Ascending aorta (tissue), 2 donors: ENCODE measurements around the gene ZMAT3. TPM values are rescaled to one million over a fixed set of nuclear protein-coding genes. Genes with fewer than 3 reads are reported as not detected.

Experiments
- DNase-seq, 2 donors: peaks; one replicate each; pipeline ENCODE4 v3.0.0-alpha.2; 2019; ENCODE audit warnings: low spot score in 2 of 2
- H3K27ac ChIP-seq, 2 donors: fragments of 200-600 bp; sonication (generic); one replicate each; pipeline ENCODE4 v1.5.1; 2016 to 2017; ENCODE audit warnings: mild to moderate bottlenecking in 1 of 2
- H3K27me3 ChIP-seq: fragments of 200-600 bp; sonication (generic); one replicate; pipeline ENCODE4 v1.5.1; 2017
- H3K36me3 ChIP-seq, 2 donors: fragments of 200-600 bp; sonication (generic); one replicate each; pipeline ENCODE4 v1.5.1; 2016
- H3K4me1 ChIP-seq, 2 donors: fragments of 200-600 bp; sonication (generic); one replicate each; pipeline ENCODE4 v1.5.1; 2016 to 2017; ENCODE audit warnings: mild to moderate bottlenecking in 1 of 2
- H3K4me3 ChIP-seq, 2 donors: fragments of 200-600 bp; sonication (generic); one replicate each; pipeline ENCODE4 v1.5.1; 2016 to 2017; ENCODE audit warnings: mild to moderate bottlenecking in 1 of 2
- H3K9me3 ChIP-seq, 2 donors: fragments of 200-600 bp; sonication (generic); one replicate each; pipeline ENCODE4 v1.5.1; 2016
- intact Hi-C: fragments of 100-400 bp; cut with DNase I; formaldehyde crosslinking; loops from one replicate; pipeline ENCODE4 v1.15.1; 2023
- total RNA-seq: library from RNA; depleted of rRNA; stranded (reverse); fragments of >200 nt; gene quantifications from one replicate; pipeline ENCODE4 v1.1.0, GENCODE V29; 2016
- TF ChIP-seq, protein P1 (sequence below), 3 experiments: fragments of 200-600 bp in 2 of 3; fragments of 450-650 bp in 1 of 3; sonication (generic) in 2 of 3; IDR thresholded peaks; one replicate each; pipeline ENCODE4 v1.5.1; 2016 to 2019; ENCODE audit warnings: antibody characterized with exemption in 3 of 3, mild to moderate bottlenecking in 1 of 3, moderate library complexity in 1 of 3

Gene ZMAT3
- total RNA-seq, 1 donor from 2014 or later: 38.0 TPM

DNA sequence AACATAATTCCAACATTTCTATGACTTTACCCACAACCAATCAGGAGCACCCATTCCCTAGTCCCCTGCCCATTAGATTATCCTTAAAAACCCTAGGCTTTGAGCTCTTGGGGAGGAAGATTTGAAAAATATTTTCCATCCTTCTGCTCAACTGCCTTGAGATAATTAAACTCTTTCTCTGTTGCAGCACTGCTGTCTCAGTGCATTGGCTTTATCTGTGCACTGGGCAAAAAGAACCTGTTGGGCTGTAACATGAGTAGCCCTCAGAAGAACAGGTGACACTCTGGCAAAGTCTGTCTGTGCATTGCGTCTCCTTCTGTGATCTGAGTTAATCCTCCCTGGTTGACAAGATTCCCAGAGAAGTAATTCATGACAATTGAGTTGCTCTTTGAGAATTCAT is 83.9 kb downstream of the ZMAT3 start:
- H3K9me3 ChIP-seq: peaks cover 5 to 30% of the 10 kb centered on the region in 2 donors
- no peaks in the 10 kb centered on the region for H3K4me1 ChIP-seq
- TF ChIP-seq, protein P1, sequence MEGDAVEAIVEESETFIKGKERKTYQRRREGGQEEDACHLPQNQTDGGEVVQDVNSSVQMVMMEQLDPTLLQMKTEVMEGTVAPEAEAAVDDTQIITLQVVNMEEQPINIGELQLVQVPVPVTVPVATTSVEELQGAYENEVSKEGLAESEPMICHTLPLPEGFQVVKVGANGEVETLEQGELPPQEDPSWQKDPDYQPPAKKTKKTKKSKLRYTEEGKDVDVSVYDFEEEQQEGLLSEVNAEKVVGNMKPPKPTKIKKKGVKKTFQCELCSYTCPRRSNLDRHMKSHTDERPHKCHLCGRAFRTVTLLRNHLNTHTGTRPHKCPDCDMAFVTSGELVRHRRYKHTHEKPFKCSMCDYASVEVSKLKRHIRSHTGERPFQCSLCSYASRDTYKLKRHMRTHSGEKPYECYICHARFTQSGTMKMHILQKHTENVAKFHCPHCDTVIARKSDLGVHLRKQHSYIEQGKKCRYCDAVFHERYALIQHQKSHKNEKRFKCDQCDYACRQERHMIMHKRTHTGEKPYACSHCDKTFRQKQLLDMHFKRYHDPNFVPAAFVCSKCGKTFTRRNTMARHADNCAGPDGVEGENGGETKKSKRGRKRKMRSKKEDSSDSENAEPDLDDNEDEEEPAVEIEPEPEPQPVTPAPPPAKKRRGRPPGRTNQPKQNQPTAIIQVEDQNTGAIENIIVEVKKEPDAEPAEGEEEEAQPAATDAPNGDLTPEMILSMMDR (IDR thresholded peaks at IDR 0.05): no peak
- no peak for DNase-seq
- no peak overlapping the region for H3K4me3 ChIP-seq
- H3K27ac ChIP-seq: no peak overlapping the region
- H3K36me3 ChIP-seq: no peaks in the 10 kb centered on the region
- intact Hi-C loops: no loop called here
- H3K27me3 ChIP-seq: no peaks in the 10 kb centered on the region

DNA sequence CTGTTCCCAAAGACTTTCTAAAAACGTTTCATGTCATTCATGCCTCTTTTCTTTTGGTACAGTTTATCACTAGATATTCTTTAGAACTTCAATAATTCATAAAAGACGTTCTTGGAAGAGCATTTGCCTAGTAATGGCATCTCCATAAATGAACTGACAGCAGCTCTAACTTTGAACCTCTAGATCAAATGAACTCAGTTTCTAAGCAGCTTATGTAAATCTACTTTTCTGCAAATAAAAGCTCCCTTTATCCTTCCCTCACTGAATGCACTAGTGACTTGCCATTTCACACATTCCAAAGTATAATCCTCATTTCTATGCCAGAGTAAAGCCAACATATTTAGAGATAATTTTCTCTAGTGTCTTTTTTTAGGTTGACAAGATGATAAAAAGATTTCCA is 85.2 kb downstream of the ZMAT3 start:
- Histone ChIP-seq H3K36me3 (no peaks in the 10 kb centered on the region), H3K9me3 (peaks cover 5 to 30% of the 10 kb centered on the region in 2 donors), H3K4me3 (no peak overlapping the region), H3K4me1 (no peaks in the 10 kb centered on the region), H3K27me3 (no peaks in the 10 kb centered on the region), H3K27ac (no peak overlapping the region)
- TF ChIP-seq, protein P1 (IDR thresholded peaks at IDR 0.05): no peak
- intact Hi-C loops: no loop called here
- no peak for DNase-seq

DNA sequence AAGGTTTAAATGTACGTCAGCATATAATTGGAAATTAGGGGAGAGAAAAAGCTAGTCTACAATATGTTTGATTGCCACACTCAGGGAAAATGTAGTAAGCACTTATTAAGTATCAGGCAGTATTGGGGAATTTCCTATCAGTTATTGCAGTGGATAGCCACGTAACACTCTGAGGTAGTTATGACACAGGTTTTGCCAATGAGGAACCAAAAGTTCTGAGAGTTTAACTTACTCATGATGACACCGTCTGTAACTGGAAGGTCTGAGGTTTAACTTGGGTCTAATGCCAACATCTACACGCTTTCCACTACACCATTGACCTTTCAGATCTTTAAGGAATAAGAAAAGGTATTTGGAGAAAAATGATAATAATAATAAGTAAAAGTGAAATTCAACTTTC is 89.5 kb downstream of the ZMAT3 start:
- peaks cover 0 to 14% of the 10 kb centered on the region in 2 donors for H3K9me3 ChIP-seq
- intact Hi-C loops: no loop called here
- H3K4me3 ChIP-seq: no peak overlapping the region
- DNase-seq: no peak
- no peaks in the 10 kb centered on the region for H3K4me1 ChIP-seq
- TF ChIP-seq, protein P1 (IDR thresholded peaks at IDR 0.05): no peak
- H3K27ac ChIP-seq: no peak overlapping the region
- no peaks in the 10 kb centered on the region for H3K36me3 ChIP-seq
- no peaks in the 10 kb centered on the region for H3K27me3 ChIP-seq

DNA sequence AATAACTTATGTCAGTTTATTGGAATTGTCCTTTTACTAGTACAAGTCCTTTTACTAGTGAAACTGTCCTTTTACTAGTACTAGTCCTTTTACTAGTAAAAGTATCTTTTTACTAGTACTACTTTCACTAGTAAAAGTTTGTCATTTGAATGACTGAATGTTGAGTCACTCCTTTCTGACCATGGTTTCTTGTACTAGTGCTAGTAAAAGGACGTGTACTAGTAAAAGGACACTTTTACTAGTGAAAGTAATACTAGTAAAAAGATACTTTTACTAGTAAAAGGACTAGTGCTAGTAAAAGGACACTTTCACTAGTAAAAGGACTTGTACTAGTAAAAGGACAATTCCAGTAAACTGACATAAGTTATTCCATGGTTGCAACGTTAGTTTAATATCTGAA is 96.3 kb downstream of the ZMAT3 start:
- no peaks in the 10 kb centered on the region for H3K27me3 ChIP-seq
- intact Hi-C loops: no loop called here
- TF ChIP-seq, protein P1 (IDR thresholded peaks at IDR 0.05): no peak
- no peak overlapping the region for H3K27ac ChIP-seq
- H3K4me3 ChIP-seq: no peak overlapping the region
- no peaks in the 10 kb centered on the region for H3K36me3 ChIP-seq
- no peaks in the 10 kb centered on the region for H3K4me1 ChIP-seq
- peaks cover 0 to 5% of the 10 kb centered on the region in 2 donors for H3K9me3 ChIP-seq
- DNase-seq: no peak

DNA sequence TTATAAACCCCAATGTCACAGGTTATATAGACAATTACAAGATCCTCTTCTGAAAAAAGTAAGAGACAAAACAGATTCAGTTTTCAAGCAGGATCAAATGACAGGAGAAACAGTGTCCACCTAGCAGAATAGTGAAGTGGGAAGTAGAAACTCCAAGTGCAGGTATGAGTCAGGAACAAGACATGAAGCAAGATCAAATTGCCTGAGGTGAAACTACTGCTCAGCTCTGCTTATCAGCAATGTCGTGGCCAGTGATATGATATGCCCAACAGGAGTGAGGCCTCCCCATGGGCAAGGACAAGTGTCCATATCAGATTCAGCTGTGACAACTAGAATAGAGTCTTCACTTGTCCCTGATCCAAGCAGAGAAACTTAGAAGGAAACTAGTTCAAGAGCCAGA is 100.0 kb downstream of the ZMAT3 start:
- H3K9me3 ChIP-seq: peaks cover 0 to 5% of the 10 kb centered on the region in 2 donors
- TF ChIP-seq, protein P1 (IDR thresholded peaks at IDR 0.05): no peak
- no peak for DNase-seq
- H3K4me3 ChIP-seq: no peak overlapping the region
- no peak overlapping the region for H3K27ac ChIP-seq
- intact Hi-C loops: no loop called here
- H3K36me3 ChIP-seq: no peaks in the 10 kb centered on the region
- no peaks in the 10 kb centered on the region for H3K27me3 ChIP-seq
- H3K4me1 ChIP-seq: no peaks in the 10 kb centered on the region
